CD4-positive, alpha-beta memory T cell (primary cell): ENCODE results near the gene TXNL4B. TPM values are rescaled to one million over a fixed set of nuclear protein-coding genes. Genes with fewer than 3 reads are reported as not detected.

Source experiments
- CTCF ChIA-PET: fragments of 350-600 bp; sonication (Branson Sonifier 250); formaldehyde crosslinking; loops from one replicate; lab custom pipeline; 2021; ENCODE audit warnings: inconsistent platforms; ENCODE audit not compliant: partially characterized antibody; lab: Charles Lee
- POLR2A ChIA-PET: fragments of 350-600 bp; sonication (Branson Sonifier 250); formaldehyde crosslinking; loops from one replicate; lab custom pipeline; 2021; ENCODE audit not compliant: partially characterized antibody; lab: Charles Lee
- DNase-seq, 5 donors: peaks; one replicate each; pipeline versions ENCODE4 v3.0.0 to v3.0.0-alpha.2; 2020 to 2022; ENCODE audit warnings: mixed read lengths in 1 of 5
- H3K27ac ChIP-seq: one replicate; pipeline ENCODE4 v1.7.0; 2013; ENCODE audit warnings: low read depth, low read length
- H3K27me3 ChIP-seq: 2 replicates; pipeline ENCODE4 v1.7.0; 2013; ENCODE audit warnings: mild to moderate bottlenecking, low read length, moderate library complexity; ENCODE audit not compliant: insufficient read depth
- H3K36me3 ChIP-seq: 2 replicates; pipeline ENCODE4 v1.7.0; 2013; ENCODE audit warnings: mild to moderate bottlenecking, low read length, moderate library complexity; ENCODE audit not compliant: insufficient read depth
- H3K4me1 ChIP-seq: 2 replicates; pipeline ENCODE4 v1.7.0; 2013; ENCODE audit warnings: mild to moderate bottlenecking, low read length, moderate library complexity; ENCODE audit not compliant: insufficient read depth
- H3K4me3 ChIP-seq, 2 donors: one replicate each; pipeline ENCODE4 v1.7.0; 2013; ENCODE audit warnings: low read length in 2 of 2, mild to moderate bottlenecking in 1 of 2
- H3K9me3 ChIP-seq, 2 donors: one replicate each; pipeline ENCODE4 v1.7.0; 2013; ENCODE audit warnings: low read length in 2 of 2, control low read depth in 1 of 2; ENCODE audit not compliant: control insufficient read depth in 1 of 2
- H3K27ac Mint-ChIP-seq, 7 donors: one replicate each; pipeline ENCODE4 v1.8.0; 2020 to 2021; ENCODE audit warnings: mixed read lengths in 7 of 7, mild to moderate bottlenecking in 6 of 7, inconsistent platforms in 3 of 7, moderate library complexity in 3 of 7
- H3K27me3 Mint-ChIP-seq, 2 donors: one replicate each; pipeline ENCODE4 v1.8.0; 2020 to 2021; ENCODE audit warnings: mixed read lengths in 2 of 2
- H3K36me3 Mint-ChIP-seq, 2 donors: one replicate each; pipeline ENCODE4 v1.8.0; 2020 to 2021; ENCODE audit warnings: mixed read lengths in 2 of 2, inconsistent platforms in 1 of 2, mild to moderate bottlenecking in 1 of 2
- H3K4me1 Mint-ChIP-seq, 4 donors: one replicate each; pipeline ENCODE4 v1.8.0; 2020 to 2021; ENCODE audit warnings: mixed read lengths in 4 of 4, mild to moderate bottlenecking in 1 of 4
- H3K4me3 Mint-ChIP-seq, 8 donors: one replicate each; pipeline ENCODE4 v1.8.0; 2020 to 2021; ENCODE audit warnings: mixed read lengths in 8 of 8, mild to moderate bottlenecking in 7 of 8, moderate library complexity in 6 of 8, inconsistent platforms in 3 of 8
- H3K9me3 Mint-ChIP-seq, 8 donors: one replicate each; pipeline ENCODE4 v1.8.0; 2020 to 2021; ENCODE audit warnings: mixed read lengths in 8 of 8, mild to moderate bottlenecking in 5 of 8, inconsistent platforms in 3 of 8, moderate library complexity in 1 of 8
- intact Hi-C: fragments of 100-400 bp; cut with micrococcal nuclease; formaldehyde crosslinking; loops from one replicate; pipeline ENCODE4 v1.15.1; 2023
- polyA plus RNA-seq, 2 donors: library from polyadenylated mRNA; unstranded; fragments of 300-500 nt; fragmentation: Illumina TruSeq; gene quantifications; one replicate each; pipeline ENCODE4 v1.2.3, GENCODE V29; 2021
- total RNA-seq, 2 experiments: library from RNA; stranded (reverse); gene quantifications; one replicate each; pipeline ENCODE4 v1.2.3, GENCODE V29; 2021

TXNL4B gene
- total and polyA plus RNA-seq, 4 experiments from 2014 or later = 11.3 to 26.1 (median 18.1) TPM

DNA sequence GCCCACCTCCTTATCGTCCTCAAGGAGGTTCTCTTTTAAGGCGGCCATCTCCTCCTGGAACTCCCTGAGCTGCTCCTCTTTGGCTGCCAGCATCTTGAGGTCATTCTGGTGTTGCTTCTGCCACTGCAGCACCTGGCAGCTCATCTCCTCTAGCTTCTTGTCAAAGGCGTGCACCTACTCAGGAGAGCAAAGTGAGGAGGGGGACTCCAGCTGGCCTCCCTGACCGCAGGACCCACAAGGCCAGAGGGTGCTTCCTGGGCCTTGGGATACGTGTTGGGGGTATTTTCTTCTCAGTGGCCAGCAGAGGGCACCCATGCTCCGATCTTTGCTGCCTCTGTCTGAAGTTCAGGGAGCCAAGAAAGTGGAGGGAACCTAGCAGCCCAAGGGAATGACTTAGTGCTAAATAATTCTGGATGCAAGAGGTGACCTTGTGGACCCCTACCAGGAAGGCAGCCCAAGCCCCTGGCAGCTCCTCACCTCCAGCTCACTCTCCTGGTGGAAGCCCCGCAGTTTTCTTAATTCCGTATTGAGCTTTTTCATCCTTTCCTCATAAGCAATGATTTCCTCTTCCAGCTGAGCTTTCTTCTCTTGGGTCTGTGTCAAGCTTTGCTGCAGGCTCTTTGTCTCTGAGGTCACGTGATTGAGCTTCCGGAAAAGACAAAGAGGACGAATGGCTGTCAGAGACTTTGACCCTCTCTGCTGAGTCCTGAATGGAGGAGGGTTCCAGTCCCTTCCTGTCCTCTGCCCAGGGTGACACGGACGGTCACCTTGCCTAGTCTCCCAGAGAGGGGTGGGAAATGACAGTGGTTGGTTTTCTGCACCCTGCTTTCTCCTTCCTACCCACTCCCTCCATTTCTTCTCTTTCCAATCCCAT, 31.6 kb upstream of the TXNL4B start:
- no peaks in the 10 kb centered on the region for H3K36me3 Mint-ChIP-seq
- ChIA-PET POLR2A (no interaction called here), CTCF (interaction anchor here (0.8 to 1.8 kb wide), 19 partner anchors 9 to 1982 kb away, joined by 3 to 11 read pairs (median 3); no protein-coding TSS in a partner anchor)
- no peaks in the 10 kb centered on the region for H3K9me3 Mint-ChIP-seq
- DNase-seq = peak; percentile 38 to 59 (median 45)
- no peaks in the 10 kb centered on the region for H3K4me1 Mint-ChIP-seq
- Histone ChIP-seq H3K4me3 (no peak overlapping the region), H3K27me3 (no peaks in the 10 kb centered on the region), H3K9me3 (no peaks in the 10 kb centered on the region), H3K4me1 (no peaks in the 10 kb centered on the region), H3K36me3 (no peaks in the 10 kb centered on the region), H3K27ac (no peak overlapping the region)
- H3K4me3 Mint-ChIP-seq = no peak overlapping the region
- no peak overlapping the region for H3K27ac Mint-ChIP-seq
- no peaks in the 10 kb centered on the region for H3K27me3 Mint-ChIP-seq
- intact Hi-C loops = loop anchor here (5.0 kb wide), 1 partner anchor 1752 kb away; no protein-coding TSS in a partner anchor

DNA sequence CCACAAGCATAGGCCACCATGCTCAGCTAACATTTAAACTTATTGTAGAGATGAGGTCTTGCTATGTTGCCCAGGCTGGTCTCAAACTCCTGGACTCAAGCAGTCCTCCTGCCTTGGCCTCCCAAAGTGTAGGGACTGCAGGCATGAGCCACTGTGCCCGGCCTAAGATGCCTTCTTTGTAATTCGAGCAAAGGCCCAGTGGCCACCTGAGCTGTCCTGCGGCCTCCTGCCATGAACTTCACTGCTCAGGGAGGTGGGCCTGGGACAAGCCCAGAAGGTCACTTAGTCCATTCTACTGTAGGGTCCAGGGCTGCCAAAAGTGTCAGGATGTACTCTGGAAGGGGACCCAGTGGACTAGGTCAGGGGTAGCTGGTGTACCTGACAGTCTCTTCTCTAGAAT, 30.7 kb upstream of the TXNL4B start:
- Histone ChIP-seq H3K27me3 (no peaks in the 10 kb centered on the region), H3K36me3 (no peaks in the 10 kb centered on the region), H3K4me1 (no peaks in the 10 kb centered on the region), H3K9me3 (no peaks in the 10 kb centered on the region), H3K4me3 (no peak overlapping the region), H3K27ac (no peak overlapping the region)
- H3K36me3 Mint-ChIP-seq = no peaks in the 10 kb centered on the region
- ChIA-PET CTCF (interaction anchor here (1.0 to 1.8 kb wide), 14 partner anchors 10 to 1983 kb away, joined by 3 to 11 read pairs (median 4); no protein-coding TSS in a partner anchor), POLR2A (no interaction called here)
- H3K27me3 Mint-ChIP-seq = no peaks in the 10 kb centered on the region
- H3K9me3 Mint-ChIP-seq = no peaks in the 10 kb centered on the region
- intact Hi-C loops = no loop called here
- no peaks in the 10 kb centered on the region for H3K4me1 Mint-ChIP-seq
- H3K4me3 Mint-ChIP-seq = no peak overlapping the region
- DNase-seq = no peak
- H3K27ac Mint-ChIP-seq = no peak overlapping the region

GRCh38 chr16:72123426-72123825, 30.0 kb upstream of the TXNL4B start:
- Mint-ChIP-seq H3K4me1 (no peaks in the 10 kb centered on the region), H3K9me3 (no peaks in the 10 kb centered on the region), H3K4me3 (no peak overlapping the region), H3K36me3 (no peaks in the 10 kb centered on the region), H3K27ac (no peak overlapping the region), H3K27me3 (no peaks in the 10 kb centered on the region)
- DNase-seq = no peak
- Histone ChIP-seq H3K4me1 (no peaks in the 10 kb centered on the region), H3K36me3 (no peaks in the 10 kb centered on the region), H3K27me3 (no peaks in the 10 kb centered on the region), H3K4me3 (no peak overlapping the region), H3K27ac (no peak overlapping the region), H3K9me3 (no peaks in the 10 kb centered on the region)
- ChIA-PET CTCF (interaction anchor here (1.2 kb wide), 1 partner anchor 10 kb away, joined by 3 read pairs; no protein-coding TSS in a partner anchor), POLR2A (no interaction called here)
- intact Hi-C loops = no loop called here

- Histone ChIP-seq H3K4me1 (no peaks in the 10 kb centered on the region), H3K27me3 (no peaks in the 10 kb centered on the region), H3K9me3 (no peaks in the 10 kb centered on the region), H3K36me3 (no peaks in the 10 kb centered on the region), H3K27ac (no peak overlapping the region), H3K4me3 (no peak overlapping the region)
- intact Hi-C loops = no loop called here
- H3K4me1 Mint-ChIP-seq = no peaks in the 10 kb centered on the region
- no peak overlapping the region for H3K27ac Mint-ChIP-seq
- no peaks in the 10 kb centered on the region for H3K9me3 Mint-ChIP-seq
- no peak overlapping the region for H3K4me3 Mint-ChIP-seq
- H3K36me3 Mint-ChIP-seq = no peaks in the 10 kb centered on the region
- ChIA-PET POLR2A (interaction anchor here (0.6 kb wide), 1 partner anchor 25 kb away, joined by 4 read pairs; no protein-coding TSS in a partner anchor), CTCF (interaction anchor here (1.2 kb wide), 1 partner anchor 9 kb away, joined by 3 read pairs; no protein-coding TSS in a partner anchor)
- no peak for DNase-seq
- H3K27me3 Mint-ChIP-seq = no peaks in the 10 kb centered on the region
Observed at GRCh38 chr16:72122916-72123315, 29.5 kb upstream of the TXNL4B start.

DNA sequence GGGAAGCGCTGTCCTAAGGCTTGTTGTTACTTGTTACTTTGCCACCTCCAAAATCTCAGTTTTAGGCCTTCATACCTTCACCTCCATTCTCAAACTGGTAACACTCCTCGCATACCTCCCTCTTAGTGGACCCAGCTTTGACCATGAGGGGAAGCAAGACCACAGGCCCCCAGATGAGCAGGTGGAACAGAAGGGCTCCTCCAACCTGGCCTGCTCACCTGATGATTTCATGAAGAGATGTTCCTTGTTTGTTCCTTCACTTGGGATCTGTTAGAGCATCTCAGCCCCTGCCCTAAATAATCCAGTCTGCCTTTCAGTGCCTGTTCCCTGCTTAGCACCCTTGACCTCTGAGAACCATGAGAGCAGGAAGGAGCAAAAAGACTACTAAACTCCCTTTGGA, 28.9 kb upstream of the TXNL4B start:
- H3K27me3 ChIP-seq = no peaks in the 10 kb centered on the region
- Mint-ChIP-seq H3K27me3 (no peaks in the 10 kb centered on the region), H3K27ac (peak overlapping the region in 1 of 7 donors; percentile 9), H3K36me3 (no peaks in the 10 kb centered on the region), H3K4me1 (no peaks in the 10 kb centered on the region), H3K4me3 (no peak overlapping the region), H3K9me3 (no peaks in the 10 kb centered on the region)
- H3K9me3 ChIP-seq = no peaks in the 10 kb centered on the region
- ChIA-PET POLR2A (interaction anchor here (0.6 kb wide), 1 partner anchor 26 kb away, joined by 4 read pairs; no protein-coding TSS in a partner anchor), CTCF (interaction anchor here (1.2 kb wide), 1 partner anchor 9 kb away, joined by 3 read pairs; no protein-coding TSS in a partner anchor)
- H3K27ac ChIP-seq = no peak overlapping the region
- H3K4me3 ChIP-seq = no peak overlapping the region
- intact Hi-C loops = no loop called here
- no peaks in the 10 kb centered on the region for H3K4me1 ChIP-seq
- no peak for DNase-seq
- no peaks in the 10 kb centered on the region for H3K36me3 ChIP-seq

DNA sequence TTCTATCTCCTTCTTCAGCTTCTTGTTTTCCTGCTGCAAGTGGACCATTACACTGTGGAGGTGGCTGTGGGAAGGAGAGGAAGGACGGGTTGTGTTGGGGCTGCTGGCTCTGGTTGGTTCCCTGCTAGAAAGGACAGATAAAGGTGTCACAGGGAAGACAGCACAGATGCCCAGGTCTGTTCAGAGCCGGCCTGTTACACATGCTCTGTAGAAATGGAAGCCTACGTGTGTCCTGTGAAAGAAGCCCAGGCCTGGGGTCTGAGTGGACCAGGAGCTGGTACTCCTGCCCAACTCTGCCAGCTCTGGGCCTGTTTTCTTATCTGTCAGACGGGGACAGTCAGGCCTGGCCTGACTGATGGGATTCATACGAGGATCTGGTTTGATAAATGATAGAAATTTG, 26.6 kb upstream of the TXNL4B start:
- no peak for DNase-seq
- intact Hi-C loops = no loop called here

DNA sequence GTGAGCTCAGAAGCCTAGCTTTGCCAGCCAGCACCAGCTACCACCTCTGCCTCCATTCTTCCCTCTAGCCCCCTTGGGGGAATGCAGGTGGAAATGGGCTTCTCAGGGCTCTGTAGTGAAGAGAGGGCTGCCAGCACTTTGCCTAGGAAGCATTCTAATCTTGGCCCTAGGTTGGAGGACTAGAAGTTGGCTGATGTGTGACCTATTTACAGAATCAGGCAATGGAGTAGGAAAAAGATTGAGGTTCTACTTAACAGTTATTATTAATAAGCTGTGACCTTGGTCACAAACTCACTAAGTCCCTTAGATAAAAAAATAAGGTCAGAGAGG, 20.2 kb upstream of the TXNL4B start:
- Mint-ChIP-seq H3K4me3 (no peak overlapping the region), H3K4me1 (no peaks in the 10 kb centered on the region)

More for the DNA sequence above, 26.6 kb upstream of the TXNL4B start:
- Mint-ChIP-seq H3K9me3 (no peaks in the 10 kb centered on the region), H3K27ac (no peak overlapping the region), H3K36me3 (peaks cover 0 to 2% of the 10 kb centered on the region in 2 donors), H3K27me3 (no peaks in the 10 kb centered on the region), H3K4me3 (no peak overlapping the region), H3K4me1 (no peaks in the 10 kb centered on the region)
- Histone ChIP-seq H3K9me3 (no peaks in the 10 kb centered on the region), H3K36me3 (no peaks in the 10 kb centered on the region), H3K4me3 (no peak overlapping the region), H3K4me1 (no peaks in the 10 kb centered on the region), H3K27ac (no peak overlapping the region), H3K27me3 (no peaks in the 10 kb centered on the region)
- POLR2A ChIA-PET = no interaction called here
- CTCF ChIA-PET = interaction anchor here (3.4 kb wide), 1 partner anchor 8 kb away, joined by 11 read pairs; no protein-coding TSS in a partner anchor

More for the DNA sequence above, 20.2 kb upstream of the TXNL4B start:
- Histone ChIP-seq H3K27ac (no peak overlapping the region), H3K9me3 (no peaks in the 10 kb centered on the region), H3K36me3 (peaks cover 36% of the 10 kb centered on the region), H3K4me3 (no peak overlapping the region), H3K27me3 (no peaks in the 10 kb centered on the region), H3K4me1 (no peaks in the 10 kb centered on the region)
- intact Hi-C loops = no loop called here
- ChIA-PET POLR2A (no interaction called here), CTCF (interaction anchor here (0.9 to 2.5 kb wide), 3 partner anchors 9 to 14 kb away, joined by 3 to 8 read pairs (median 3); no protein-coding TSS in a partner anchor)
- Mint-ChIP-seq H3K36me3 (peaks cover 38 to 51% of the 10 kb centered on the region in 2 donors), H3K27me3 (no peaks in the 10 kb centered on the region), H3K9me3 (peaks cover 0 to 2% (median 0%) of the 10 kb centered on the region in 8 donors), H3K27ac (peak overlapping the region in 1 of 7 donors; percentile 19)
- DNase-seq = no peak
